ENCODE results near the gene TRIP4. TPM values are rescaled to one million over a fixed set of nuclear protein-coding genes. Genes with fewer than 3 reads are reported as not detected.
A peak's percentile ranks its signal among the peaks of the same experiment; 100 is the strongest.

TRIP4 gene
- total RNA-seq, 1 experiment from 2014 or later = 12.9 TPM

DNA sequence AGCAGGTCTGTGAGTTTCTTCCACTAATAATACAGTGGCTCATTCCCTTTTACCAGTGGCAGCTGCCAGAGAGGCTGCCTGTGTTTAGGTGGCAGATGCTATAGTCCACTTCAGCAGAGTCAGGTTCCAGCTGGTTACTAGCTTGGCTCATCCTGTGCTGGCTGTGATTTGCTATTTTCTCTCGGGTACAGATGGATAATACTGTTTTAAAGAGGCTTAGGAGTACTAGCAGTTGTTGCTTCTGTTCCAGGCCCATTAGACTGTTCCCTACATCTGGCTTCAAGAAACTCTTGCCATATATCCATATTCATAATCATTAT, 113.7 kb downstream of the TRIP4 start:
- Mint-ChIP-seq H3K4me3 (no peak overlapping the region), H3K27me3 (ENCODE audit: low read depth) (no peaks in the 10 kb centered on the region), H3K9me3 (no peaks in the 10 kb centered on the region), H3K4me1 (peaks cover 25% of the 10 kb centered on the region), H3K27ac (peak overlapping the region; percentile 55; the same call in 1 of the 2 replicates), H3K36me3 (peaks cover 29% of the 10 kb centered on the region)
- TF ChIP-seq, protein P1, sequence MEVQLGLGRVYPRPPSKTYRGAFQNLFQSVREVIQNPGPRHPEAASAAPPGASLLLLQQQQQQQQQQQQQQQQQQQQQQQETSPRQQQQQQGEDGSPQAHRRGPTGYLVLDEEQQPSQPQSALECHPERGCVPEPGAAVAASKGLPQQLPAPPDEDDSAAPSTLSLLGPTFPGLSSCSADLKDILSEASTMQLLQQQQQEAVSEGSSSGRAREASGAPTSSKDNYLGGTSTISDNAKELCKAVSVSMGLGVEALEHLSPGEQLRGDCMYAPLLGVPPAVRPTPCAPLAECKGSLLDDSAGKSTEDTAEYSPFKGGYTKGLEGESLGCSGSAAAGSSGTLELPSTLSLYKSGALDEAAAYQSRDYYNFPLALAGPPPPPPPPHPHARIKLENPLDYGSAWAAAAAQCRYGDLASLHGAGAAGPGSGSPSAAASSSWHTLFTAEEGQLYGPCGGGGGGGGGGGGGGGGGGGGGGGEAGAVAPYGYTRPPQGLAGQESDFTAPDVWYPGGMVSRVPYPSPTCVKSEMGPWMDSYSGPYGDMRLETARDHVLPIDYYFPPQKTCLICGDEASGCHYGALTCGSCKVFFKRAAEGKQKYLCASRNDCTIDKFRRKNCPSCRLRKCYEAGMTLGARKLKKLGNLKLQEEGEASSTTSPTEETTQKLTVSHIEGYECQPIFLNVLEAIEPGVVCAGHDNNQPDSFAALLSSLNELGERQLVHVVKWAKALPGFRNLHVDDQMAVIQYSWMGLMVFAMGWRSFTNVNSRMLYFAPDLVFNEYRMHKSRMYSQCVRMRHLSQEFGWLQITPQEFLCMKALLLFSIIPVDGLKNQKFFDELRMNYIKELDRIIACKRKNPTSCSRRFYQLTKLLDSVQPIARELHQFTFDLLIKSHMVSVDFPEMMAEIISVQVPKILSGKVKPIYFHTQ (CRISPR knock-in tag; IDR thresholded peaks at IDR 0.05) = no peak
- no peak for TF ChIP-seq ZNF121 (CRISPR knock-in tag; IDR thresholded peaks at IDR 0.05)
- TF ChIP-seq OVOL2 (CRISPR knock-in tag; IDR thresholded peaks at IDR 0.05; ENCODE audit: borderline replicate concordance) = no peak
- TF ChIP-seq ZMAT4 (CRISPR knock-in tag; IDR thresholded peaks at IDR 0.05) = no peak
- TF ChIP-seq ESRRA (CRISPR knock-in tag; IDR thresholded peaks at IDR 0.05; ENCODE audit: borderline replicate concordance) = no peak
- TF ChIP-seq RORB (CRISPR knock-in tag; IDR thresholded peaks at IDR 0.05) = no peak
- CTCF ChIA-PET = interaction anchor here (0.7 kb wide), 1 partner anchor 151 kb away, joined by 3 read pairs; no protein-coding TSS in a partner anchor
- POLR2A ChIA-PET = no interaction called here
- ATAC-seq (no peak), DNase-seq (ENCODE audit: low spot score) (no peak)

DNA sequence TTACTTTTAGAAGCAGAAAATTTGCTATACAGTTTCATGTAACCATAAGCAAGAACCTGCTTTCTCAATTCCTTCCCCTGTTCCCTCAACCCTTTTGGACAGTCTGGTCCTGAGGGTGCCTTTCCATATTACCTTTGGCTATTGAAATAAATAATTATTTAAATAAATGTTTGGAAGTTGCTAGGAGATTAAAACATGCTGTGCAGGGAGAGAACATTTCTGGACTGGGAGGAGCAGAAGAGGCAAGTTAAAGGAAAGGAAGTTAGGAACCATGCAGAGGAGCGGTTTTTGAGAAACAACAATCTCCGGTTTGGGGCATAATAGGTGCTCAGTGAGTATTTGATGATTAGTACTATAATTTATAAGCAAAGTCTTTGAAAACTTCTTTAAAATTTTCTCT, 114.5 kb downstream of the TRIP4 start:
- no peak for ATAC-seq
- 0 out of 2 replicates have a peak overlapping the region, but pooled peaks have one; percentile 17 for H3K27ac Mint-ChIP-seq
- CTCF ChIA-PET = no interaction called here

GRCh38 chr15:64502551-64502950, 114.9 kb downstream of the TRIP4 start:
- POLR2A ChIA-PET = interaction anchor here (0.6 kb wide), 1 partner anchor 170 kb away, joined by 3 read pairs; no protein-coding TSS in a partner anchor
- TF ChIP-seq, protein P2, sequence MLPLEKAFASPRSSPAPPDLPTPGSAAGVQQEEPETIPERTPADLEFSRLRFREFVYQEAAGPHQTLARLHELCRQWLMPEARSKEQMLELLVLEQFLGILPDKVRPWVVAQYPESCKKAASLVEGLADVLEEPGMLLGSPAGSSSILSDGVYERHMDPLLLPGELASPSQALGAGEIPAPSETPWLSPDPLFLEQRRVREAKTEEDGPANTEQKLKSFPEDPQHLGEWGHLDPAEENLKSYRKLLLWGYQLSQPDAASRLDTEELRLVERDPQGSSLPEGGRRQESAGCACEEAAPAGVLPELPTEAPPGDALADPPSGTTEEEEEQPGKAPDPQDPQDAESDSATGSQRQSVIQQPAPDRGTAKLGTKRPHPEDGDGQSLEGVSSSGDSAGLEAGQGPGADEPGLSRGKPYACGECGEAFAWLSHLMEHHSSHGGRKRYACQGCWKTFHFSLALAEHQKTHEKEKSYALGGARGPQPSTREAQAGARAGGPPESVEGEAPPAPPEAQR (CRISPR knock-in tag; IDR thresholded peaks at IDR 0.05) = no peak
- TF ChIP-seq, protein P3, sequence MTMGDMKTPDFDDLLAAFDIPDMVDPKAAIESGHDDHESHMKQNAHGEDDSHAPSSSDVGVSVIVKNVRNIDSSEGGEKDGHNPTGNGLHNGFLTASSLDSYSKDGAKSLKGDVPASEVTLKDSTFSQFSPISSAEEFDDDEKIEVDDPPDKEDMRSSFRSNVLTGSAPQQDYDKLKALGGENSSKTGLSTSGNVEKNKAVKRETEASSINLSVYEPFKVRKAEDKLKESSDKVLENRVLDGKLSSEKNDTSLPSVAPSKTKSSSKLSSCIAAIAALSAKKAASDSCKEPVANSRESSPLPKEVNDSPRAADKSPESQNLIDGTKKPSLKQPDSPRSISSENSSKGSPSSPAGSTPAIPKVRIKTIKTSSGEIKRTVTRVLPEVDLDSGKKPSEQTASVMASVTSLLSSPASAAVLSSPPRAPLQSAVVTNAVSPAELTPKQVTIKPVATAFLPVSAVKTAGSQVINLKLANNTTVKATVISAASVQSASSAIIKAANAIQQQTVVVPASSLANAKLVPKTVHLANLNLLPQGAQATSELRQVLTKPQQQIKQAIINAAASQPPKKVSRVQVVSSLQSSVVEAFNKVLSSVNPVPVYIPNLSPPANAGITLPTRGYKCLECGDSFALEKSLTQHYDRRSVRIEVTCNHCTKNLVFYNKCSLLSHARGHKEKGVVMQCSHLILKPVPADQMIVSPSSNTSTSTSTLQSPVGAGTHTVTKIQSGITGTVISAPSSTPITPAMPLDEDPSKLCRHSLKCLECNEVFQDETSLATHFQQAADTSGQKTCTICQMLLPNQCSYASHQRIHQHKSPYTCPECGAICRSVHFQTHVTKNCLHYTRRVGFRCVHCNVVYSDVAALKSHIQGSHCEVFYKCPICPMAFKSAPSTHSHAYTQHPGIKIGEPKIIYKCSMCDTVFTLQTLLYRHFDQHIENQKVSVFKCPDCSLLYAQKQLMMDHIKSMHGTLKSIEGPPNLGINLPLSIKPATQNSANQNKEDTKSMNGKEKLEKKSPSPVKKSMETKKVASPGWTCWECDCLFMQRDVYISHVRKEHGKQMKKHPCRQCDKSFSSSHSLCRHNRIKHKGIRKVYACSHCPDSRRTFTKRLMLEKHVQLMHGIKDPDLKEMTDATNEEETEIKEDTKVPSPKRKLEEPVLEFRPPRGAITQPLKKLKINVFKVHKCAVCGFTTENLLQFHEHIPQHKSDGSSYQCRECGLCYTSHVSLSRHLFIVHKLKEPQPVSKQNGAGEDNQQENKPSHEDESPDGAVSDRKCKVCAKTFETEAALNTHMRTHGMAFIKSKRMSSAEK (CRISPR knock-in tag; IDR thresholded peaks at IDR 0.05; ENCODE audit: borderline replicate concordance) = no peak
- TF ChIP-seq NFYB (CRISPR knock-in tag; conservative IDR thresholded peaks at IDR 0.05; ENCODE audit: low read depth) = no peak
- H3K27ac Mint-ChIP-seq = 0 out of 2 replicates have a peak overlapping the region, but pooled peaks have one; percentile 17
- no peaks in the 10 kb centered on the region for H3K9me3 Mint-ChIP-seq
- H3K4me1 Mint-ChIP-seq = peaks cover 25% of the 10 kb centered on the region
- H3K4me3 Mint-ChIP-seq = no peak overlapping the region
- DNase-seq (ENCODE audit: low spot score) = no peak
- no peaks in the 10 kb centered on the region for H3K27me3 Mint-ChIP-seq (ENCODE audit: low read depth)
- CTCF ChIA-PET = interaction anchor here (0.5 to 0.8 kb wide), 4 partner anchors 39 to 179 kb away, joined by 4 to 5 read pairs (median 4); no protein-coding TSS in a partner anchor
- ATAC-seq = no peak; the same call in 1 of the 2 replicates
- peaks cover 29% of the 10 kb centered on the region for H3K36me3 Mint-ChIP-seq

More for the DNA sequence above, 114.5 kb downstream of the TRIP4 start:
- no peak overlapping the region for H3K4me3 Mint-ChIP-seq
- POLR2A ChIA-PET = no interaction called here
- H3K27me3 Mint-ChIP-seq (ENCODE audit: low read depth) = no peaks in the 10 kb centered on the region
- TF ChIP-seq ZNF416 (CRISPR knock-in tag; IDR thresholded peaks at IDR 0.05) = no peak
- TF ChIP-seq, protein P4, sequence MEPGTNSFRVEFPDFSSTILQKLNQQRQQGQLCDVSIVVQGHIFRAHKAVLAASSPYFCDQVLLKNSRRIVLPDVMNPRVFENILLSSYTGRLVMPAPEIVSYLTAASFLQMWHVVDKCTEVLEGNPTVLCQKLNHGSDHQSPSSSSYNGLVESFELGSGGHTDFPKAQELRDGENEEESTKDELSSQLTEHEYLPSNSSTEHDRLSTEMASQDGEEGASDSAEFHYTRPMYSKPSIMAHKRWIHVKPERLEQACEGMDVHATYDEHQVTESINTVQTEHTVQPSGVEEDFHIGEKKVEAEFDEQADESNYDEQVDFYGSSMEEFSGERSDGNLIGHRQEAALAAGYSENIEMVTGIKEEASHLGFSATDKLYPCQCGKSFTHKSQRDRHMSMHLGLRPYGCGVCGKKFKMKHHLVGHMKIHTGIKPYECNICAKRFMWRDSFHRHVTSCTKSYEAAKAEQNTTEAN (CRISPR knock-in tag; IDR thresholded peaks at IDR 0.05) = no peak
- TF ChIP-seq RELA (CRISPR knock-in tag; IDR thresholded peaks at IDR 0.05; ENCODE audit: borderline replicate concordance) = no peak
- TF ChIP-seq, protein P5, sequence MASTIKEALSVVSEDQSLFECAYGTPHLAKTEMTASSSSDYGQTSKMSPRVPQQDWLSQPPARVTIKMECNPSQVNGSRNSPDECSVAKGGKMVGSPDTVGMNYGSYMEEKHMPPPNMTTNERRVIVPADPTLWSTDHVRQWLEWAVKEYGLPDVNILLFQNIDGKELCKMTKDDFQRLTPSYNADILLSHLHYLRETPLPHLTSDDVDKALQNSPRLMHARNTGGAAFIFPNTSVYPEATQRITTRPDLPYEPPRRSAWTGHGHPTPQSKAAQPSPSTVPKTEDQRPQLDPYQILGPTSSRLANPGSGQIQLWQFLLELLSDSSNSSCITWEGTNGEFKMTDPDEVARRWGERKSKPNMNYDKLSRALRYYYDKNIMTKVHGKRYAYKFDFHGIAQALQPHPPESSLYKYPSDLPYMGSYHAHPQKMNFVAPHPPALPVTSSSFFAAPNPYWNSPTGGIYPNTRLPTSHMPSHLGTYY (CRISPR knock-in tag; IDR thresholded peaks at IDR 0.05) = no peak
- DNase-seq (ENCODE audit: low spot score) = no peak
- peaks cover 29% of the 10 kb centered on the region for H3K36me3 Mint-ChIP-seq
- no peaks in the 10 kb centered on the region for H3K9me3 Mint-ChIP-seq
- H3K4me1 Mint-ChIP-seq = peaks cover 25% of the 10 kb centered on the region
